ENCODE measurements around the gene HPD. TPM values are rescaled to one million over a fixed set of nuclear protein-coding genes. Genes with fewer than 3 reads are reported as not detected.

Gene HPD
- total RNA-seq, 1 experiment from 2014 or later, result 0.20 TPM

DNA sequence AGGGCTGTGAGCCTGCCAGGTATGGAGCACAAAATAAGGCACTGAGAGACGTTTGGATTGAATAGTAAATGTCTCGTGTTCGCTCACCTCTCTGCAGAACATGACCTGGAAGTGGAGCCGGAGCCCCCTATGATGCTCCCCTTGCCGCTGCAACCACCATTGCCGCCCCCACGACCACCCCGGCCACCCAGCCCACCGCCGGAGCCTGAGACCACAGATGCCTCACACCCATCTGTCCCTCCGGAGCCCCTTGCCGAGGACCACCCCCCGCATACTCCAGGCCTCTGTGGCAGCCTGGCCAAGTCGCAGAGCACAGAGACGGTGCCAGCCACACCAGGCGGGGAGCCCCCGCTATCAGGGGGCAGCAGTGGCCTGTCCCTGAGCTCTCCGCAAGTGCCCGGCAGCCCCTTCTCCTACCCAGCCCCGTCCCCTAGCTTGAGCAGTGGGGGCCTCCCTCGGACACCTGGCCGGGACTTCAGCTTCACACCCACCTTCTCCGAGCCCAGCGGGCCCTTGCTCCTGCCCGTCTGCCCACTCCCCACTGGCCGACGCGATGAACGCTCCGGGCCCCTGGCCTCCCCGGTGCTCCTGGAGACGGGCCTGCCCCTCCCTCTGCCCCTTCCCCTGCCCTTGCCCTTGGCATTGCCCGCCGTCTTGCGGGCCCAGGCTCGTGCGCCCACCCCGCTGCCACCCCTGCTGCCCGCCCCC, 36.1 kb downstream of the HPD start:
- no TSS peak for BruUV-seq (replicated peaks)
- Mint-ChIP-seq H3K27me3 (ENCODE audit: insufficient read depth, unreplicated experiment) (no peaks in the 10 kb centered on the region), H3K36me3 (ENCODE audit: insufficient read depth, unreplicated experiment) (peaks cover 51% of the 10 kb centered on the region), H3K4me3 (ENCODE audit: unreplicated experiment) (no peak overlapping the region), H3K9me3 (ENCODE audit: unreplicated experiment) (no peaks in the 10 kb centered on the region), H3K27ac (ENCODE audit: unreplicated experiment) (no peak overlapping the region), H3K4me1 (ENCODE audit: low read depth, unreplicated experiment) (peaks cover 5% of the 10 kb centered on the region)
- ChIA-PET CTCF (no interaction called here), POLR2A (no interaction called here)
- TF ChIP-seq, protein P1, sequence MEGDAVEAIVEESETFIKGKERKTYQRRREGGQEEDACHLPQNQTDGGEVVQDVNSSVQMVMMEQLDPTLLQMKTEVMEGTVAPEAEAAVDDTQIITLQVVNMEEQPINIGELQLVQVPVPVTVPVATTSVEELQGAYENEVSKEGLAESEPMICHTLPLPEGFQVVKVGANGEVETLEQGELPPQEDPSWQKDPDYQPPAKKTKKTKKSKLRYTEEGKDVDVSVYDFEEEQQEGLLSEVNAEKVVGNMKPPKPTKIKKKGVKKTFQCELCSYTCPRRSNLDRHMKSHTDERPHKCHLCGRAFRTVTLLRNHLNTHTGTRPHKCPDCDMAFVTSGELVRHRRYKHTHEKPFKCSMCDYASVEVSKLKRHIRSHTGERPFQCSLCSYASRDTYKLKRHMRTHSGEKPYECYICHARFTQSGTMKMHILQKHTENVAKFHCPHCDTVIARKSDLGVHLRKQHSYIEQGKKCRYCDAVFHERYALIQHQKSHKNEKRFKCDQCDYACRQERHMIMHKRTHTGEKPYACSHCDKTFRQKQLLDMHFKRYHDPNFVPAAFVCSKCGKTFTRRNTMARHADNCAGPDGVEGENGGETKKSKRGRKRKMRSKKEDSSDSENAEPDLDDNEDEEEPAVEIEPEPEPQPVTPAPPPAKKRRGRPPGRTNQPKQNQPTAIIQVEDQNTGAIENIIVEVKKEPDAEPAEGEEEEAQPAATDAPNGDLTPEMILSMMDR (IDR thresholded peaks at IDR 0.05; ENCODE audit: insufficient read depth in 1 of 2, low read depth in 1 of 2, low read length in 1 of 2, severe bottlenecking in 1 of 2, unreplicated experiment in 1 of 2), result no peak
- no peaks in the 10 kb centered on the region for H3K36me3 ChIP-seq (ENCODE audit: control insufficient read depth, insufficient read depth, low read length)
- no peaks in the 10 kb centered on the region for H3K9me3 ChIP-seq
- H3K4me1 ChIP-seq, result no peaks in the 10 kb centered on the region
- intact Hi-C loops (cut with micrococcal nuclease; ENCODE audit: unreplicated experiment), result no loop called here
- no peak overlapping the region for H3K4me3 ChIP-seq (ENCODE audit: low read depth, low read length)
- no peak for DNase-seq
- H3K27me3 ChIP-seq (replicated peaks; ENCODE audit: control insufficient read depth, insufficient read depth, low read length), result no peaks in the 10 kb centered on the region

DNA sequence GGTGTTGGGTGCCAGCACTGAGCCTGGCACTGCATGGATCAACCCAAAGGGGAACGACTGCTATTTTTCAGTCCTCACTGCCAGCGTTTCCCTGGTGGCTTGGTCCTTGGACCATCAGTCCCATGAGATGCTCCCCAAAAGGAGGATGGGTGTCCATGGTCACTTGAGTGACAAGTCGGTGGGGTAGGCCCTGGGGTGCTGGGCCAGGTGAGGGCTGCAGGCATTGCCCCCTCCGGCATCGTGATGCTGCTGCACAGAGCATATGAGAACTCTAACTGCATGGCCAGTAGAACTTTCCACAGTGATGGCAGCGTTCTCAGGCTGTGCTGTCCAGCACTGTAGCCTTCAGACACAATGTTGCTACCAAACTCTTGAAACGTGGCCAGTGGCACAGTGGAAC, 38.6 kb downstream of the HPD start:
- H3K9me3 Mint-ChIP-seq (ENCODE audit: unreplicated experiment), result no peaks in the 10 kb centered on the region
- intact Hi-C loops (cut with micrococcal nuclease; ENCODE audit: unreplicated experiment), result no loop called here
- TF ChIP-seq, protein P1 (IDR thresholded peaks at IDR 0.05; ENCODE audit: insufficient read depth in 1 of 2, low read depth in 1 of 2, low read length in 1 of 2, severe bottlenecking in 1 of 2, unreplicated experiment in 1 of 2), result no peak
- POLR2A ChIA-PET, result no interaction called here
- no peak for DNase-seq
- no TSS peak for BruUV-seq (replicated peaks)
- no peaks in the 10 kb centered on the region for H3K4me1 Mint-ChIP-seq (ENCODE audit: low read depth, unreplicated experiment)
- H3K27ac Mint-ChIP-seq (ENCODE audit: unreplicated experiment), result no peak overlapping the region
- peaks cover 52% of the 10 kb centered on the region for H3K36me3 Mint-ChIP-seq (ENCODE audit: insufficient read depth, unreplicated experiment)
- H3K36me3 ChIP-seq (ENCODE audit: control insufficient read depth, insufficient read depth, low read length), result no peaks in the 10 kb centered on the region; the same call in 1 of the 2 replicates
- H3K4me1 ChIP-seq, result no peaks in the 10 kb centered on the region
- H3K4me3 Mint-ChIP-seq (ENCODE audit: unreplicated experiment), result no peak overlapping the region
- CTCF ChIA-PET, result no interaction called here
- H3K4me3 ChIP-seq (ENCODE audit: low read depth, low read length), result no peak overlapping the region
- H3K9me3 ChIP-seq, result no peaks in the 10 kb centered on the region
- H3K27me3 ChIP-seq (replicated peaks; ENCODE audit: control insufficient read depth, insufficient read depth, low read length), result no peaks in the 10 kb centered on the region
- no peaks in the 10 kb centered on the region for H3K27me3 Mint-ChIP-seq (ENCODE audit: insufficient read depth, unreplicated experiment)

DNA sequence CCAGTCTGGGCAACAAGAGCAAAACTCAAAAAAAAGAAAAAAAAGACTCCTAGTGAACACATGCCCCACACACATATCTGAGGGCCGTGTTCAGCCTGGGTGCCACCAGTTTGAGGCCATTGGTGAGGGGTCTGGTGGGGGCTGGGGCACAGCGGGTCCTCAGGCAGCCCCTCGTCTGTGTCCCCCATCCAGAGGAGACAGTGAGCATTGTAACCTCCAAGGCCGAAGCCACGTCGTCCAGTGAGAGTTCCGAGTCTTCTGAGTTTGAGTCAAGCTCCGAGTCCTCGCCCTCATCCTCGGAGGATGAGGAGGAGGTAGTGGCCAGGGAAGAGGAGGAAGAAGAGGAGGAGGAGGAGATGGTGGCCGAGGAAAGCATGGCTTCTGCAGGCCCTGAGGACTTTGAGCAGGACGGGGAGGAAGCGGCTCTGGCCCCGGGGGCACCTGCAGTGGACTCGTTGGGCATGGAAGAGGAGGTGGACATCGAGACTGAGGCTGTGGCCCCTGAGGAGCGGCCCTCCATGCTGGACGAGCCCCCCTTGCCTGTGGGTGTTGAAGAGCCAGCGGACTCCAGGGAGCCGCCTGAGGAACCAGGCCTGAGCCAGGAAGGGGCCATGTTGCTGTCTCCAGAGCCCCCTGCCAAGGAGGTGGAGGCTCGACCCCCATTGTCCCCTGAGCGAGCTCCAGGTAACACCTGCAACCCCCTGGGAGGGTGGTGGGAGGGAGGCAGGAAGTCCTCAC, 39.3 kb downstream of the HPD start:
- intact Hi-C loops (cut with micrococcal nuclease; ENCODE audit: unreplicated experiment), result no loop called here
- H3K36me3 Mint-ChIP-seq (ENCODE audit: insufficient read depth, unreplicated experiment), result peaks cover 52% of the 10 kb centered on the region
- no peaks in the 10 kb centered on the region for H3K27me3 ChIP-seq (replicated peaks; ENCODE audit: control insufficient read depth, insufficient read depth, low read length)
- TF ChIP-seq, protein P1 (IDR thresholded peaks at IDR 0.05; ENCODE audit: insufficient read depth in 1 of 2, low read depth in 1 of 2, low read length in 1 of 2, severe bottlenecking in 1 of 2, unreplicated experiment in 1 of 2), result no peak
- no peak overlapping the region for H3K27ac Mint-ChIP-seq (ENCODE audit: unreplicated experiment)
- DNase-seq, result no peak
- BruUV-seq (replicated peaks), result no TSS peak
- H3K4me3 Mint-ChIP-seq (ENCODE audit: unreplicated experiment), result no peak overlapping the region
- no peaks in the 10 kb centered on the region for H3K27me3 Mint-ChIP-seq (ENCODE audit: insufficient read depth, unreplicated experiment)
- no peaks in the 10 kb centered on the region for H3K4me1 Mint-ChIP-seq (ENCODE audit: low read depth, unreplicated experiment)
- H3K36me3 ChIP-seq (ENCODE audit: control insufficient read depth, insufficient read depth, low read length), result no peaks in the 10 kb centered on the region; the same call in 1 of the 2 replicates
- no peaks in the 10 kb centered on the region for H3K4me1 ChIP-seq
- H3K9me3 Mint-ChIP-seq (ENCODE audit: unreplicated experiment), result no peaks in the 10 kb centered on the region
- no peak overlapping the region for H3K4me3 ChIP-seq (ENCODE audit: low read depth, low read length)
- CTCF ChIA-PET, result no interaction called here
- no peaks in the 10 kb centered on the region for H3K9me3 ChIP-seq
- POLR2A ChIA-PET, result no interaction called here

Data from Caco-2 (cell line).